ENCODE results near the gene INHBC.
A peak's percentile ranks its signal among the peaks of the same experiment; 100 is the strongest.

The INHBC gene

DNA sequence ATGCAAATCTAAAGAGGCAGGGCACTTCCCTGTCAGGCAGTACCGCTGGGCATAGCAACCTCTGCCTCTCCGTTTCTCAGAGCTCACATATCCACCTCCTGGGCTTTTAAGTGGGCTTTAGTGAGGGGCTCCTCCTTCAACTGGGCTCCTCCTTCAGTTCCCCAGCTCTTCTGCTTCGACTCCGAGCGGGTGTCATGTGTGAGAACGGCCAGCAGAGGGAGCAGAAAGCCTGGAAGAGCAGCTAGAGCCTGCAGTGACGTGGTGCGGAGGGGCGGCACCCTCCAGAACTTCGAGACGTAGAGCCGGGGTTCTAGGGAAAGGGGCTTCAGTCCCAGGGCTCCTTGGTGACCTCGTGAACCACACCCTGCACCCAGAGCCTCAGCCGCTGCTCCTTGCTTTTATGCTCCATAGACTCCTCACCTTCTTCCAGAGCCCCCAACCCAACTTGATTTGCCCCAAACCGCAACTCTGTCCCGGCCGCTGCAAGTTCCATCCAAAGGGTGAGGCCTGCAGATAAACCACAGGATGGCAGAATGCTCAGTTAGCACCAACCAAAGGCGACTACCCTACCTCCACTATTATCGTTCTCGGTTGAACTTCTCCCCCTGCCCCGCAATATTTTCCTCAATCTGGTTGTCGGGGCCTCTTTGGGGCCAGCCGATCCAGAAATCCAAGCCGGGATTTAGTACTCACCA, 24.6 kb downstream of the INHBC start (continued):
- TF ChIP-seq ZBTB48 (tag by site-specific recombination; IDR thresholded peaks at IDR 0.05) (peak; percentile 68), ZNF302 (tag by site-specific recombination; IDR thresholded peaks at IDR 0.05; ENCODE audit: low read depth) (no peak), ZNF544 (tag by site-specific recombination; IDR thresholded peaks at IDR 0.05) (no peak), ZNF792 (tag by site-specific recombination; IDR thresholded peaks at IDR 0.05) (no peak), ZNF658 (tag by site-specific recombination; IDR thresholded peaks at IDR 0.05) (no peak), ZNF76 (tag by site-specific recombination; IDR thresholded peaks at IDR 0.05; ENCODE audit: borderline replicate concordance, low read depth) (peak; percentile 64)

DNA sequence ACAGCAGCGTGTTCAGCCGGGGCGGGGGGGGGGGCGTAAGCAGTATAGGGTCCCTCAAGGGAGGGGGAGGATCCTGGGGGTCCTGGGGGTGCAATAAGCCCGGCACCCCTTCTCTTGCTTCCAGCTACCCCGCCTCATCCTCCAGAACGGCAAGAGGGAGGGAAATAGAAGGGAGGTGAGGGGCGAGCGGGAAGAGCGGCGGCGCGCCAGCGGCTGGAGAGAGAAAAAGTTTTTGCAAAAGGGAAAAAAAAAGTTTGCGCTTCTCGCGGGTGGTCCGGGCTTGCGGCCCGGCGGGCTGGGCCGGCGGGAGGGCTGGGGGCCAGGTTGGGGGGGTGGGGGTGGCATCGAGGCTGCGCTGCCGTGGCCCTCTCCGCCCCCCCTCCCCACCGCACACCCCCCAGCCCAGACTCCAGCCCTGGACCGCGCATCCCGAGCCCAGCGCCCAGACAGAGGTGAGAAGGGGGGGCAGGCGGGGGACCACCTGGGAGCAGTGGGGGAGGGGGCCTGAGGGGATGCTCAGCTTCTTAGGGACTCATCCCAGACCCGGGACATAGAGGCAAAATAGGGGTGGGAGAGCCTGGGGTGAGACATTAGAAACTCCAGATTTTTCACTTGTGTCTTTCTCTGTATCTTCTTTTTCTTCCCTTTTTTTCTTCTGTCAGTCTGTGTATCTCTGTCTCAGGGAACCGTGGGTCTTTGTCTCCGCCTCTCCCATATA, 25.3 kb downstream of the INHBC start, which contains the start of gene GLI1:
Gene GLI1, plus strand, starts transcription at position 36 of the 718 bp plus-strand sequence. CDS start 3,907 bp downstream, outside the sequence.
- Histone ChIP-seq H3K9me3 (ENCODE audit: control insufficient read depth, insufficient read depth, low read depth, low read length) (no peaks in the 10 kb centered on the region), H3K4me1 (ENCODE audit: control insufficient read depth, insufficient read depth, low read length) (peaks cover 8% of the 10 kb centered on the region), H3K4me3 (ENCODE audit: low read depth, low read length) (peak within 1 kb of the TSS; percentile 57), H3K36me3 (ENCODE audit: control insufficient read depth in 2 of 2, insufficient read depth in 1 of 2, low read length in 2 of 2) (no peaks in the 10 kb centered on the region), H3K27ac (ENCODE audit: extremely low read depth, low read depth, low read length) (peak within 1 kb of the TSS; percentile 47; the same call in 1 of the 2 replicates)
- POLR2A ChIA-PET = interaction anchor here (0.6 to 4.0 kb wide), 3 partner anchors 47 to 230 kb away, joined by 3 to 13 read pairs (median 11); partner anchors contain the start of genes DDIT3 and SHMT2
- CTCF ChIA-PET = interaction anchor here (1.0 to 4.2 kb wide), 28 partner anchors 7 to 246 kb away, joined by 3 to 38 read pairs (median 5); partner anchors contain the start of genes DDIT3 and INHBC
- TF ChIP-seq KLF8 (tag by site-specific recombination; IDR thresholded peaks at IDR 0.05) (peak; percentile 61; the same call in 1 of the 2 replicates), IKZF3 (tag by site-specific recombination; IDR thresholded peaks at IDR 0.05) (peak; percentile 34), PRDM1 (tag by site-specific recombination; IDR thresholded peaks at IDR 0.05) (peak; percentile 46; the same call in 1 of the 2 replicates), SP2 (tag by site-specific recombination; IDR thresholded peaks at IDR 0.05) (peak; percentile 76), ZNF341 (tag by site-specific recombination; IDR thresholded peaks at IDR 0.05; ENCODE audit: low read depth) (peak; percentile 95), GLIS2 (tag by site-specific recombination; IDR thresholded peaks at IDR 0.05) (peak; percentile 92), KLF7 (tag by site-specific recombination; IDR thresholded peaks at IDR 0.05; ENCODE audit: borderline replicate concordance) (0 out of 2 replicates have a peak, but pooled peaks have one; percentile 9), ZNF24 (tag by site-specific recombination; IDR thresholded peaks at IDR 0.05) (no peak)
- TF ChIP-seq, protein P1, sequence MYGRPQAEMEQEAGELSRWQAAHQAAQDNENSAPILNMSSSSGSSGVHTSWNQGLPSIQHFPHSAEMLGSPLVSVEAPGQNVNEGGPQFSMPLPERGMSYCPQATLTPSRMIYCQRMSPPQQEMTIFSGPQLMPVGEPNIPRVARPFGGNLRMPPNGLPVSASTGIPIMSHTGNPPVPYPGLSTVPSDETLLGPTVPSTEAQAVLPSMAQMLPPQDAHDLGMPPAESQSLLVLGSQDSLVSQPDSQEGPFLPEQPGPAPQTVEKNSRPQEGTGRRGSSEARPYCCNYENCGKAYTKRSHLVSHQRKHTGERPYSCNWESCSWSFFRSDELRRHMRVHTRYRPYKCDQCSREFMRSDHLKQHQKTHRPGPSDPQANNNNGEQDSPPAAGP (tag by site-specific recombination; IDR thresholded peaks at IDR 0.05) = peak; percentile 54; the same call in 1 of the 2 replicates
- TF ChIP-seq, protein P2, sequence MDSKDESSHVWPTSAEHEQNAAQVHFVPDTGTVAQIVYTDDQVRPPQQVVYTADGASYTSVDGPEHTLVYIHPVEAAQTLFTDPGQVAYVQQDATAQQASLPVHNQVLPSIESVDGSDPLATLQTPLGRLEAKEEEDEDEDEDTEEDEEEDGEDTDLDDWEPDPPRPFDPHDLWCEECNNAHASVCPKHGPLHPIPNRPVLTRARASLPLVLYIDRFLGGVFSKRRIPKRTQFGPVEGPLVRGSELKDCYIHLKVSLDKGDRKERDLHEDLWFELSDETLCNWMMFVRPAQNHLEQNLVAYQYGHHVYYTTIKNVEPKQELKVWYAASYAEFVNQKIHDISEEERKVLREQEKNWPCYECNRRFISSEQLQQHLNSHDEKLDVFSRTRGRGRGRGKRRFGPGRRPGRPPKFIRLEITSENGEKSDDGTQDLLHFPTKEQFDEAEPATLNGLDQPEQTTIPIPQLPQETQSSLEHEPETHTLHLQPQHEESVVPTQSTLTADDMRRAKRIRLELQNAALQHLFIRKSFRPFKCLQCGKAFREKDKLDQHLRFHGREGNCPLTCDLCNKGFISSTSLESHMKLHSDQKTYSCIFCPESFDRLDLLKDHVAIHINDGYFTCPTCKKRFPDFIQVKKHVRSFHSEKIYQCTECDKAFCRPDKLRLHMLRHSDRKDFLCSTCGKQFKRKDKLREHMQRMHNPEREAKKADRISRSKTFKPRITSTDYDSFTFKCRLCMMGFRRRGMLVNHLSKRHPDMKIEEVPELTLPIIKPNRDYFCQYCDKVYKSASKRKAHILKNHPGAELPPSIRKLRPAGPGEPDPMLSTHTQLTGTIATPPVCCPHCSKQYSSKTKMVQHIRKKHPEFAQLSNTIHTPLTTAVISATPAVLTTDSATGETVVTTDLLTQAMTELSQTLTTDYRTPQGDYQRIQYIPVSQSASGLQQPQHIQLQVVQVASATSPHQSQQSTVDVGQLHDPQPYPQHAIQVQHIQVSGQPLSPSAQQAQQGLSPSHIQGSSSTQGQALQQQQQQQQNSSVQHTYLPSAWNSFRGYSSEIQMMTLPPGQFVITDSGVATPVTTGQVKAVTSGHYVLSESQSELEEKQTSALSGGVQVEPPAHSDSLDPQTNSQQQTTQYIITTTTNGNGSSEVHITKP (tag by site-specific recombination; IDR thresholded peaks at IDR 0.05) = 0 out of 2 replicates have a peak, but pooled peaks have one; percentile 1
- TF ChIP-seq, protein P3, sequence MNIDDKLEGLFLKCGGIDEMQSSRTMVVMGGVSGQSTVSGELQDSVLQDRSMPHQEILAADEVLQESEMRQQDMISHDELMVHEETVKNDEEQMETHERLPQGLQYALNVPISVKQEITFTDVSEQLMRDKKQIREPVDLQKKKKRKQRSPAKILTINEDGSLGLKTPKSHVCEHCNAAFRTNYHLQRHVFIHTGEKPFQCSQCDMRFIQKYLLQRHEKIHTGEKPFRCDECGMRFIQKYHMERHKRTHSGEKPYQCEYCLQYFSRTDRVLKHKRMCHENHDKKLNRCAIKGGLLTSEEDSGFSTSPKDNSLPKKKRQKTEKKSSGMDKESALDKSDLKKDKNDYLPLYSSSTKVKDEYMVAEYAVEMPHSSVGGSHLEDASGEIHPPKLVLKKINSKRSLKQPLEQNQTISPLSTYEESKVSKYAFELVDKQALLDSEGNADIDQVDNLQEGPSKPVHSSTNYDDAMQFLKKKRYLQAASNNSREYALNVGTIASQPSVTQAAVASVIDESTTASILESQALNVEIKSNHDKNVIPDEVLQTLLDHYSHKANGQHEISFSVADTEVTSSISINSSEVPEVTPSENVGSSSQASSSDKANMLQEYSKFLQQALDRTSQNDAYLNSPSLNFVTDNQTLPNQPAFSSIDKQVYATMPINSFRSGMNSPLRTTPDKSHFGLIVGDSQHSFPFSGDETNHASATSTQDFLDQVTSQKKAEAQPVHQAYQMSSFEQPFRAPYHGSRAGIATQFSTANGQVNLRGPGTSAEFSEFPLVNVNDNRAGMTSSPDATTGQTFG (tag by site-specific recombination; IDR thresholded peaks at IDR 0.05; ENCODE audit: borderline replicate concordance) = no peak
- TF ChIP-seq, protein P4, sequence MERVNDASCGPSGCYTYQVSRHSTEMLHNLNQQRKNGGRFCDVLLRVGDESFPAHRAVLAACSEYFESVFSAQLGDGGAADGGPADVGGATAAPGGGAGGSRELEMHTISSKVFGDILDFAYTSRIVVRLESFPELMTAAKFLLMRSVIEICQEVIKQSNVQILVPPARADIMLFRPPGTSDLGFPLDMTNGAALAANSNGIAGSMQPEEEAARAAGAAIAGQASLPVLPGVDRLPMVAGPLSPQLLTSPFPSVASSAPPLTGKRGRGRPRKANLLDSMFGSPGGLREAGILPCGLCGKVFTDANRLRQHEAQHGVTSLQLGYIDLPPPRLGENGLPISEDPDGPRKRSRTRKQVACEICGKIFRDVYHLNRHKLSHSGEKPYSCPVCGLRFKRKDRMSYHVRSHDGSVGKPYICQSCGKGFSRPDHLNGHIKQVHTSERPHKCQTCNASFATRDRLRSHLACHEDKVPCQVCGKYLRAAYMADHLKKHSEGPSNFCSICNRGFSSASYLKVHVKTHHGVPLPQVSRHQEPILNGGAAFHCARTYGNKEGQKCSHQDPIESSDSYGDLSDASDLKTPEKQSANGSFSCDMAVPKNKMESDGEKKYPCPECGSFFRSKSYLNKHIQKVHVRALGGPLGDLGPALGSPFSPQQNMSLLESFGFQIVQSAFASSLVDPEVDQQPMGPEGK (tag by site-specific recombination; IDR thresholded peaks at IDR 0.05) = peak; percentile 96
- TF ChIP-seq, protein P5, sequence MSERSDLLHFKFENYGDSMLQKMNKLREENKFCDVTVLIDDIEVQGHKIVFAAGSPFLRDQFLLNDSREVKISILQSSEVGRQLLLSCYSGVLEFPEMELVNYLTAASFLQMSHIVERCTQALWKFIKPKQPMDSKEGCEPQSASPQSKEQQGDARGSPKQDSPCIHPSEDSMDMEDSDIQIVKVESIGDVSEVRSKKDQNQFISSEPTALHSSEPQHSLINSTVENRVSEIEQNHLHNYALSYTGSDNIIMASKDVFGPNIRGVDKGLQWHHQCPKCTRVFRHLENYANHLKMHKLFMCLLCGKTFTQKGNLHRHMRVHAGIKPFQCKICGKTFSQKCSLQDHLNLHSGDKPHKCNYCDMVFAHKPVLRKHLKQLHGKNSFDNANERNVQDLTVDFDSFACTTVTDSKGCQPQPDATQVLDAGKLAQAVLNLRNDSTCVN (tag by site-specific recombination; optimal IDR thresholded peaks at IDR 0.05) = peak; percentile 54
- TF ChIP-seq, protein P6, sequence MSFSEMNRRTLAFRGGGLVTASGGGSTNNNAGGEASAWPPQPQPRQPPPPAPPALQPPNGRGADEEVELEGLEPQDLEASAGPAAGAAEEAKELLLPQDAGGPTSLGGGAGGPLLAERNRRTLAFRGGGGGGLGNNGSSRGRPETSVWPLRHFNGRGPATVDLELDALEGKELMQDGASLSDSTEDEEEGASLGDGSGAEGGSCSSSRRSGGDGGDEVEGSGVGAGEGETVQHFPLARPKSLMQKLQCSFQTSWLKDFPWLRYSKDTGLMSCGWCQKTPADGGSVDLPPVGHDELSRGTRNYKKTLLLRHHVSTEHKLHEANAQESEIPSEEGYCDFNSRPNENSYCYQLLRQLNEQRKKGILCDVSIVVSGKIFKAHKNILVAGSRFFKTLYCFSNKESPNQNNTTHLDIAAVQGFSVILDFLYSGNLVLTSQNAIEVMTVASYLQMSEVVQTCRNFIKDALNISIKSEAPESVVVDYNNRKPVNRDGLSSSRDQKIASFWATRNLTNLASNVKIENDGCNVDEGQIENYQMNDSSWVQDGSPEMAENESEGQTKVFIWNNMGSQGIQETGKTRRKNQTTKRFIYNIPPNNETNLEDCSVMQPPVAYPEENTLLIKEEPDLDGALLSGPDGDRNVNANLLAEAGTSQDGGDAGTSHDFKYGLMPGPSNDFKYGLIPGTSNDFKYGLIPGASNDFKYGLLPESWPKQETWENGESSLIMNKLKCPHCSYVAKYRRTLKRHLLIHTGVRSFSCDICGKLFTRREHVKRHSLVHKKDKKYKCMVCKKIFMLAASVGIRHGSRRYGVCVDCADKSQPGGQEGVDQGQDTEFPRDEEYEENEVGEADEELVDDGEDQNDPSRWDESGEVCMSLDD (tag by site-specific recombination; IDR thresholded peaks at IDR 0.05) = peak; percentile 82
